Ishikawa (cell line): ENCODE results near the gene STIM1.

Experiments
- EP300 ChIP-seq: IDR thresholded peaks from 2 replicates; pipeline ENCODE4 v1.6.1; 2012; ENCODE audit warnings: borderline replicate concordance
- FOXM1 ChIP-seq: IDR thresholded peaks from 2 replicates; pipeline ENCODE4 v1.6.1; 2012; ENCODE audit warnings: low read depth, borderline replicate concordance
- USF1 ChIP-seq: IDR thresholded peaks from 2 replicates; pipeline ENCODE4 v1.6.1; 2012

GRCh38 chr11:3890806-3891205 lies 35.3 kb downstream of the STIM1 start:
- TF ChIP-seq EP300: no peak
- TF ChIP-seq USF1: no peak
- TF ChIP-seq FOXM1: no peak
